Breast epithelium (tissue), 4 donors: Measurements from ENCODE around the gene U2SURP. TPM values are rescaled to one million over a fixed set of nuclear protein-coding genes. Genes with fewer than 3 reads are reported as not detected.

ENCODE experiments used
- DNase-seq, 2 donors: peaks; one replicate each; pipeline ENCODE4 v3.0.0-alpha.2; 2019; ENCODE audit warnings: low spot score in 2 of 2
- H3K27ac ChIP-seq, 2 donors: fragments of 200-600 bp; sonication (generic) in 1 of 2; one replicate each; pipeline ENCODE4 v1.5.1; 2016 to 2019; ENCODE audit warnings: mild to moderate bottlenecking in 1 of 2
- H3K27me3 ChIP-seq, 2 donors: fragments of 200-600 bp; sonication (generic) in 1 of 2; one replicate each; pipeline versions ENCODE4 v1.5.1 to v1.6.0; 2017 to 2019; ENCODE audit warnings: control low read depth in 1 of 2, mild to moderate bottlenecking in 1 of 2
- H3K36me3 ChIP-seq: fragments of 200-600 bp; one replicate; pipeline ENCODE4 v1.5.1; 2019
- H3K4me1 ChIP-seq, 2 donors: fragments of 200-600 bp; sonication (generic); one replicate each; pipeline ENCODE4 v1.5.1; 2016 to 2019; ENCODE audit warnings: control low read depth in 1 of 2
- H3K4me3 ChIP-seq, 3 donors: fragments of 200-600 bp; sonication (generic); 1 replicate in 2 of 3; 2 replicates in 1 of 3; pipeline ENCODE4 v1.5.1; 2016 to 2019; ENCODE audit warnings: mild to moderate bottlenecking in 3 of 3, moderate library complexity in 2 of 3
- H3K9me3 ChIP-seq, 2 donors: fragments of 200-600 bp; sonication (generic) in 1 of 2; one replicate each; pipeline ENCODE4 v1.5.1; 2016 to 2019; ENCODE audit warnings: control low read depth in 1 of 2
- CTCF ChIP-seq, 3 donors: fragments of 450-650 bp; IDR thresholded peaks; one replicate each; pipeline ENCODE4 v1.5.1; 2016 to 2017; ENCODE audit warnings: antibody characterized with exemption in 3 of 3, mild to moderate bottlenecking in 3 of 3, moderate library complexity in 3 of 3
- POLR2A ChIP-seq: fragments of 450-650 bp; IDR thresholded peaks from one replicate; pipeline ENCODE4 v1.6.1; 2016; ENCODE audit warnings: antibody characterized with exemption, mild to moderate bottlenecking, moderate library complexity
- POLR2AphosphoS5 ChIP-seq, 3 donors: sonication (generic); formaldehyde crosslinking; IDR thresholded peaks; one replicate each; pipeline ENCODE4 v1.6.1; 2017; ENCODE audit warnings: antibody characterized with exemption in 3 of 3
- intact Hi-C: fragments of 100-400 bp; cut with DNase I; formaldehyde crosslinking; loops from one replicate; pipeline ENCODE4 v1.15.1; 2023; ENCODE audit warnings: low total_unique reads
- total RNA-seq, 3 donors: library from RNA; depleted of rRNA; stranded (reverse); fragments of >200 nt; gene quantifications; one replicate each; pipeline ENCODE4 v1.1.0, GENCODE V29; 2016

The U2SURP gene
- total RNA-seq, 3 donors from 2014 or later: 79.8 to 122 (median 96.4) TPM

- no peak for TF ChIP-seq CTCF (IDR thresholded peaks at IDR 0.05)
- no peak for TF ChIP-seq POLR2AphosphoS5 (IDR thresholded peaks at IDR 0.05)
- TF ChIP-seq POLR2A: no peak
- H3K27me3 ChIP-seq: no peaks in the 10 kb centered on the region
- no peak for DNase-seq
- no peaks in the 10 kb centered on the region for H3K36me3 ChIP-seq
- H3K9me3 ChIP-seq: no peaks in the 10 kb centered on the region
- no peaks in the 10 kb centered on the region for H3K4me1 ChIP-seq
- H3K27ac ChIP-seq: no peak overlapping the region
- intact Hi-C loops: no loop called here
- no peak overlapping the region for H3K4me3 ChIP-seq
Observed at GRCh38 chr3:142977399-142977728, 24.0 kb upstream of the U2SURP start.

- intact Hi-C loops: no loop called here
- no peak overlapping the region for H3K4me3 ChIP-seq
- no peaks in the 10 kb centered on the region for H3K36me3 ChIP-seq
- H3K9me3 ChIP-seq: no peaks in the 10 kb centered on the region
- no peaks in the 10 kb centered on the region for H3K4me1 ChIP-seq
- no peaks in the 10 kb centered on the region for H3K27me3 ChIP-seq
- no peak for TF ChIP-seq POLR2A
- TF ChIP-seq CTCF (IDR thresholded peaks at IDR 0.05): no peak
- TF ChIP-seq POLR2AphosphoS5 (IDR thresholded peaks at IDR 0.05): no peak
- no peak overlapping the region for H3K27ac ChIP-seq
- no peak for DNase-seq
Observed at GRCh38 chr3:142981108-142981507, 20.3 kb upstream of the U2SURP start.

GRCh38 chr3:142982038-142982773 lies 19.2 kb upstream of the U2SURP start:
- H3K27me3 ChIP-seq: no peaks in the 10 kb centered on the region
- H3K36me3 ChIP-seq: no peaks in the 10 kb centered on the region
- H3K27ac ChIP-seq: no peak overlapping the region
- DNase-seq: no peak
- intact Hi-C loops: no loop called here
- TF ChIP-seq POLR2AphosphoS5 (IDR thresholded peaks at IDR 0.05) (no peak), CTCF (IDR thresholded peaks at IDR 0.05) (no peak), POLR2A (no peak)
- no peaks in the 10 kb centered on the region for H3K9me3 ChIP-seq
- no peak overlapping the region for H3K4me3 ChIP-seq
- no peaks in the 10 kb centered on the region for H3K4me1 ChIP-seq

- intact Hi-C loops: no loop called here
- no peak overlapping the region for H3K27ac ChIP-seq
- H3K9me3 ChIP-seq: no peaks in the 10 kb centered on the region
- no peak for DNase-seq
- no peaks in the 10 kb centered on the region for H3K36me3 ChIP-seq
- no peak for TF ChIP-seq POLR2AphosphoS5 (IDR thresholded peaks at IDR 0.05)
- TF ChIP-seq POLR2A: no peak
- TF ChIP-seq CTCF (IDR thresholded peaks at IDR 0.05): no peak
- H3K27me3 ChIP-seq: no peaks in the 10 kb centered on the region
- H3K4me3 ChIP-seq: no peak overlapping the region
- no peaks in the 10 kb centered on the region for H3K4me1 ChIP-seq
Observed at GRCh38 chr3:142983318-142983717, 18.1 kb upstream of the U2SURP start.

GRCh38 chr3:142984255-142984654 lies 17.1 kb upstream of the U2SURP start:
- no peaks in the 10 kb centered on the region for H3K9me3 ChIP-seq
- H3K27ac ChIP-seq: no peak overlapping the region
- TF ChIP-seq CTCF (IDR thresholded peaks at IDR 0.05): no peak
- TF ChIP-seq POLR2AphosphoS5 (IDR thresholded peaks at IDR 0.05): no peak
- intact Hi-C loops: no loop called here
- no peaks in the 10 kb centered on the region for H3K36me3 ChIP-seq
- H3K4me3 ChIP-seq: no peak overlapping the region
- no peaks in the 10 kb centered on the region for H3K4me1 ChIP-seq
- no peaks in the 10 kb centered on the region for H3K27me3 ChIP-seq
- DNase-seq: no peak
